Measurements from ENCODE around the gene COL20A1. TPM values are rescaled to one million over a fixed set of nuclear protein-coding genes. Genes with fewer than 3 reads are reported as not detected.
"Not testable (repeated sequence)": the region's sequence is repeated elsewhere in the genome, so short reads cannot be mapped to it uniquely, and the experiment has no call there.

The COL20A1 gene
- total RNA-seq, 1 experiment from 2014 or later: 0.06 TPM

DNA sequence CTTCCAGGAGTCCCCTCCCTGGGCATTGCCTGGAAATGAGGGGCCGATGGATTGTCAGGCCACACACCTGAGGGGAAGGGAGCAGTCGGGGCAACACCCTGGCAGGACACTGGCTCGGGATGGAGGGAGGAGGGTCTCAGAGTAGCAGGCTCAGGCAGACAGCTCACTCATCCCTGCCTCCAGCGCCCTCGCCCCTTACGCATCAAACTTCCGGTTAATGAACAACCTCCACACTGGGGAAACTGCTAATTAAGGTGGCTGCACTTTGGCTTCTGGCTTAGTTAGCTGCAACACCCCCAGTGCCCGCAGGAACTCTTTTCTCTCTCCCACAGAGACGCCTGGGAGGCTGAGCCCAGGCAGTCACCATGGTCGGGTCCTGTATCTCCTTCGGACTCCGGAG is 81.5 kb downstream of the COL20A1 start:
- no peak for DNase-seq (ENCODE audit: low read depth)

GRCh38 chr20:63375438-63375837 is 82.5 kb downstream of the COL20A1 start:
- no peak for DNase-seq (ENCODE audit: low read depth)

GRCh38 chr20:63376283-63377250 is 83.6 kb downstream of the COL20A1 start:
- no peak for DNase-seq (ENCODE audit: low read depth)

GRCh38 chr20:63377256-63377941 is 84.4 kb downstream of the COL20A1 start:
- peak; percentile 4 for DNase-seq (ENCODE audit: low read depth)

DNA sequence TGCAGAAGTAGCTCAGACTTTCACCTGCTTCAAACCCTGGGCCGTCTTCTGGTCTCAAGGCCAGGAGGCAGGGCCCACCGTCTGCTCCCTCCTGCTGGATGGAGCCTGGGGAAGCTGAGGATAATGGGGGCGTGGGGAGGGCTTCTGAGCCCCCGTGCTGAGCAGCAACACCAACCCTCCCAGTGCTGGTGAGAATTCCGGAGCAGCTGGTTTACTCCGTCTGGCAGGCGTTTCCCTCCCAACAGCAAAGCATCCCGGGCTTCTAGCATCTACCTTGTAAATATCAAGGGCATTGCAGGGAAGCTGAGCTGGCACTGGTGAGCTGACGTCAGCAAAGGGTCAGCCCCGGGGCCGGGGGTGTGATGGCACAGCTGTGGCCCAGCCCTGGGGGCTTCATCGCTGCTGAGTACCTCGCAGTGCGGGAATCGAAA is 85.0 kb downstream of the COL20A1 start:
- DNase-seq (ENCODE audit: low read depth): no peak

GRCh38 chr20:63378626-63379025 is 85.6 kb downstream of the COL20A1 start:
- no peak for DNase-seq (ENCODE audit: low read depth)

DNA sequence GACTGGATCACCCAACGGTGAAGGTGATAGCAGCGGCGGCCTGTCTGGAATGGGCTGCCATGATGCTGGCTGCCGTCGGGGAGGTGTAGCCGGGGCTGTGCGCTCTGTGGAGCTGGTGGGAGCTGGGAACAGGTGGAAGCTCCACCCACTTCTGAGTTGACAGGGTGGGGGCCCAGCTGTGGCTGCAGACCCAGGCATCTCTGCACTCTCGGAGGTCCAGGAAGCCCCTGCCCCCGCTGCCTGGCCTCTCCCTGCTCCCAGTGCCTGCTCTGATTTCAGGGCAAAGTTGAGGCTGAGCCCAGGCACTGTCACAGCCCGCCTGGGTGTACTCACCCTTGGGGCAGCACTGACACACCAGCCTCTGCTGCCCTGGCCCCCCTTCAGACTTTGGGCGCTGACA is 86.3 kb downstream of the COL20A1 start:
- no peak for DNase-seq (ENCODE audit: low read depth)

- DNase-seq (ENCODE audit: low read depth): not testable (repeated sequence)
Observed at GRCh38 chr20:63379872-63380271, 86.9 kb downstream of the COL20A1 start.

GRCh38 chr20:63380346-63380870 is 87.4 kb downstream of the COL20A1 start:
- no peak for DNase-seq (ENCODE audit: low read depth)

- DNase-seq (ENCODE audit: low read depth): no peak
Observed at GRCh38 chr20:63381781-63382431, 88.9 kb downstream of the COL20A1 start.

GRCh38 chr20:63382551-63383300 is 89.7 kb downstream of the COL20A1 start:
- no peak for DNase-seq (ENCODE audit: low read depth)

DNA sequence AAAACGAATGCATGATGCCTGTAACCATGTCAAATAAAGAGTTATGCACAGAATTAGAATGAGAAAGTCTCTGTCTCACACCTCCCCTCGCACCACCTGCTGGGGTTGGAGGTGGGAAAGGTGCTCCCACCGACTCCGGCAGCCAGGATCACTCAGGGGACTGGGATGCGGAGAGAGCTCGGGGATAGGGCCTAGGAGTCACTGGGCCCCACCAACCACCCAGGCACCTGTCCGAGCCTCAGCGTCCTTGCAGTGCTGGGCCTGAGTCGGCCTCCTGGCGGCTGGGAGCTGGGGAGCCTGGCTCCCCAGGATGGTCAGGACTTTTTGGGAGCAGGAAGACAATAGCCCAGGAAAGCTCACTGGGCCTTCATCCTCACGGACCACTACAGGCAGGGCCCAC is 90.6 kb downstream of the COL20A1 start:
- DNase-seq (ENCODE audit: low read depth): no peak

DNA sequence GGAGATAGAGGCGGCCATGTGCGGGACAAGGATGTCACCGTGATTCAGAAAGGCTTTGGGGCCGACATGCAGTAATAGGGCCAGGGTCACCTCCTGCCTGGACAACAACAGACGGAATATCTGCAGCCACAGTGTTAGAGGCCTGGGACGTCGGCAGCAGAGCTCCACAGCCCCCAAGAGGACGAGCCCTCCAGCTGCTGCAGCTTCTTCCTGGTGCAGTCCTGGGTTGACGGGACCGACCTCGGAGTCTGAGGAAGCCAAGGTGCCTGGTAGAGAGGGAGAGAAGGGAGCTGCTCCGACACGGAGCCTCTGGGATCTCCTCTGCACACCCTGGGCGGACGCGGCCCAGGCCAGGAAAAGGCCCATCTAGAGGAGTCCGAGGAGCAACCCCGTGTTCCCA is 91.3 kb downstream of the COL20A1 start:
- no peak for DNase-seq (ENCODE audit: low read depth)

Other genes with a start within 250 kb of the COL20A1 start
- 18.3 and 23.8 TPM in 2 replicates for gene YTHDF1, start 77.1 kb upstream of the COL20A1 start, total RNA-seq (2014; rRNA removed)
- not detected in 2 replicates for gene BIRC7, start 57.3 kb upstream of the COL20A1 start, total RNA-seq (2014; rRNA removed)
- not detected in 2 replicates for gene NKAIN4, start 38.7 kb upstream of the COL20A1 start, total RNA-seq (2014; rRNA removed)
- 61.8 and 62.5 TPM in 2 replicates for gene ARFGAP1, start 20.4 kb upstream of the COL20A1 start, total RNA-seq (2014; rRNA removed)
- not detected in 2 replicates for gene CHRNA4, start 68.2 kb downstream of the COL20A1 start, total RNA-seq (2014; rRNA removed)
- not detected in 2 replicates for gene KCNQ2, start 179.5 kb downstream of the COL20A1 start, total RNA-seq (2014; rRNA removed)
- gene EEF1A2, start 205.9 kb downstream of the COL20A1 start, total RNA-seq (2014; rRNA removed): 0.32 and 0.46 TPM in 2 replicates
- gene PPDPF, start 227.6 kb downstream of the COL20A1 start, total RNA-seq (2014; rRNA removed): 154 and 194 TPM in 2 replicates
- gene PTK6, start 244.2 kb downstream of the COL20A1 start, total RNA-seq (2014; rRNA removed): 0.40 and 0.45 TPM in 2 replicates

Data from LHCN-M2 (cell line).